HG02884 (cell line): ENCODE results near the gene GTF3C5.
"Not testable (repeated sequence)": the region's sequence is repeated elsewhere in the genome, so short reads cannot be mapped to it uniquely, and the experiment has no call there.

Experiments
- ATAC-seq: cut with Tn5 transposase; IDR thresholded peaks from one replicate; pipeline ENCODE4 v1.9.1; 2021; ENCODE audit warnings: mild to moderate bottlenecking, moderate library complexity; ENCODE audit not compliant: unreplicated experiment

GTF3C5 gene

DNA sequence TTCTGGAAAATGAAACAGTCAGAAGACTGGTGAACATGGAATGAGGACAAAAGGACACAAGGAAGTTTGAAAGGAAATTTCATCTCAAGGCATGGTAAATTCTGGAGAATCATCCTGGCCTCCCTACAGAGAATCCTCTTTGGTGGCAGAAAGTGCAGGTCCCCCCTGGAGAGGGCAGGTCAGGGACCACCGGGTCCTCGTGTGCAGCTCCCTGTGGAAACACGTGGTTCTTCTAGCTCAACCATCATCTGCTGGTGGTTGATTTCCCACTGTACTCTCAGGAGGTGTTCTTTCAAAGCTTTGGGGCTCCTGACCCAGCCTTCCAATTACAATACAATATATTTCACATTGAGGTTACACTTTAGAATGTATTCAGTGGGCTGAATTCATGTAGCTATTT lies 2.6 kb upstream of the GTF3C5 start:
- ATAC-seq, result no peak

DNA sequence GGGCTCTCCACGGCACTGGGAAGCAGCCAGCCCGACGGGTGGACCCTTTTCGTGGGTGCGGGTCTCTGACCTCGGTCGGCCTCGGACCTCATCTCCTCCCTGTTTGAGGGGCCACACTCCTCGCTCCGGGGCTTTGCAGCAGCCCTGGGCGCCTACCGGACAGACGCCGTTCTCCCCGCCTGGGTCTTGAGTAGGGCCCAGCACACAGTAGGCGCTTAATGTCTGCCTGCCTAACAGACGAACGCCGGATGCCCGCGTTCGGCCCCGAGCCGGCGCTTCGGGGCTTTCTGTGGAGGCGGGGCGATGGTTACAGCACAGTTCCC lies 842 bp upstream of the GTF3C5 start:
- ATAC-seq, result no peak

DNA sequence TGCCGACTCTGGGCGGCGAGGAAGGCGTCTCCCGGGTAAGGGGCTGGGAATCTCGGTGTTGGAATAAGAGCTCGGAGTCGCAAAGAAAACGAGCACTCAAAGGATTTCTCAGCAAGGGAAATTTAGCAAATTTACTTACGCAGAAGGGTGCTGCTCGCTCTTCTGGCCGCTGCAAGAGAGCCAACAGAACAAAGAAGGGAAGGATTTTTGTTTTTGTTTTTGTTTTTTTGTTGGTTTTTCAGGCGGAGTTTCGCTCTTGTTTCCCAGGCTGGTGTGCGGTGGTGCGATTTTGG lies 279 bp downstream of the GTF3C5 start:
- ATAC-seq, result no peak

DNA sequence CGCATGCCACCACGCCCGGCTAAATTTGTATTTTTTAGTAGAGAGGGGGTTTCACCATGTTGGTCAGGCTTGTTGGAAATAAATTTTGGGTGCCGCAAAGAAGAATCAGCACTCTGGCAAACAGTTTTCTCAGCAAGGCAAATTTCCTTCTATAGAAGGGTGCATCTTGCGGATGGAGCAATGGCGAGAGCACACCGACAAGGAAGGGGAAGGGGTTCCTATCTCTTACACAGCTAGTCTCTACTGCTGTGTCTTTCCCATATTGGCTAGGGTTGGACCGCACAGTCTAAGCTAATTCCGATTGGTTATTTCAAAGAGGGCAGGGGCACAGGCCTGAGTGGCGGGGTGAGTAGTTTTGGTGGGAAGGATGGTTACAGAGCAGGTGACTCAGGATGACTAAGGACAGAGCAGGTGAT lies 707 bp downstream of the GTF3C5 start:
- no peak for ATAC-seq

DNA sequence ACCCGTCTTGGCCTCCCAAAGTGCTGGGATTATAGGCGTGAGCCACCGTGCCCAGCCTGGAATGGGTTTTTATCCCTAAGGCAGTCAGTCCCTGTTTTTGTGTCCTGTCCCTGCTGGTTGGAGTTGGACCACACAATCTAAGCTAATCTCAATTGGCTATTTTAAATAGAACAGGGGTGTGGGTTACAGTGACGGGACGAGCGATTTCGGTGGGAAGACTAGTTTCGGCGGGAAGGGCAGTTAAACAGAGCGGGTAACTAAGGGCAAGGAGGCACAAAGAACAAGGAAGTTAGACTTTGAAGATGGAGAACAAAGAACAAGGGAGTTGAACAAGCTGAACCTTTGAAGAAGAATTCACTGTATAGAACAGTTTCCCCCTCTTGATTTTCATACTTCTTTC lies 1.4 kb downstream of the GTF3C5 start:
- ATAC-seq, result no peak

DNA sequence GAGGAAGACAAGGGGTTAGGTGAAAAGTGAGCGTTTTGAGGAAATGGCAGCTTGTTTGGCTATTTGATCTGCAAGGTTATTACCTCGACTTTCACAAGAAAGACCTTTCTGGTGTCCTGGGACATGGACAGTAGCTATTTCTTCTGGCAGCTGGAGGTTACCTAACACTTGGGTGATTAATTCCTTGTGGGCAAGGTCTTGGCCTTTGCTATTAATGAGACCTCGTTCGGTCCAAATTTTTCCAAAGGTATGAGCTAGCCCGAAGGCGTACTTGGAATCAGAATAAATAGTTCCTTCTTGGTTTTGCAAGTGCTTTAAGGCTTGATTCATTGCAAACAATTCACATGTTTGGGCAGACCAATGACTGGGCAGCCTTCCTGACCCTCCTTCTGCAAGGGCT lies 4.9 kb downstream of the GTF3C5 start:
- no peak for ATAC-seq

DNA sequence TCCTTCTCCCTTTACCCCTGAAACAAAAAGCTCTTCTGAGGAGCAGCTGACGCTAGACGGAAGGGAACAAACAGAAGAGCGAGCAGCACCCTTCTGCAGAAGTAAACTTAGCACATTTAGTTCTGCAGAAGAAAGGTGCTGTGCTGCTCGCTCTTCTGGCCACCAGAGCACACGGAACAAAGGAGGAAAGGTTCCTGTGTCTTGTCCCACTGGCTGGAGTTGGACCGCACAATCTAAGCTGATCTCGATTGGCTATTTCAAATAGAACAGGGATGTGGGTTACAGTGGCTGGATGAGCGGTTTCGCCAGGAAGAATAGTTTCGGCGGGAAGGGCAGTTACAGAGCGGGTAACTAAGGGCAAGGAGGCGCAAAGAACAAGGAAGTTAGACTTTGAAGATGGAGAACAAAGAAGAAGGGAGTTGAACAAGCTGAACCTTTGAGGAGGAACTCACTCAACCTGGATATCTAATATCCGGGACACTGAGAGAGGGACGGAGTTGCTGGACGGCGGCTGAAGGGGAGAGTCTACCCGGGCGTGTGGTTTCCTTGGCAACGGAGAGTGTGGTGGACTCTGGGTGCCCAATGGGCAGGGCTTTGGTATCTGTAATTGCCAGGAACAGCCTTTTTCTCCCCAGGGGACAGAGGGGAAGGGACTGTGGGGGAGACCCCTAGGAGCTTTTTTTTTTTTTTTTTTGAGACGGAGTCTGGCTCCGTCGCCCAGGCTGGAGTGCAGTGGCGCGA lies 7.1 kb downstream of the GTF3C5 start:
- ATAC-seq, result no peak

DNA sequence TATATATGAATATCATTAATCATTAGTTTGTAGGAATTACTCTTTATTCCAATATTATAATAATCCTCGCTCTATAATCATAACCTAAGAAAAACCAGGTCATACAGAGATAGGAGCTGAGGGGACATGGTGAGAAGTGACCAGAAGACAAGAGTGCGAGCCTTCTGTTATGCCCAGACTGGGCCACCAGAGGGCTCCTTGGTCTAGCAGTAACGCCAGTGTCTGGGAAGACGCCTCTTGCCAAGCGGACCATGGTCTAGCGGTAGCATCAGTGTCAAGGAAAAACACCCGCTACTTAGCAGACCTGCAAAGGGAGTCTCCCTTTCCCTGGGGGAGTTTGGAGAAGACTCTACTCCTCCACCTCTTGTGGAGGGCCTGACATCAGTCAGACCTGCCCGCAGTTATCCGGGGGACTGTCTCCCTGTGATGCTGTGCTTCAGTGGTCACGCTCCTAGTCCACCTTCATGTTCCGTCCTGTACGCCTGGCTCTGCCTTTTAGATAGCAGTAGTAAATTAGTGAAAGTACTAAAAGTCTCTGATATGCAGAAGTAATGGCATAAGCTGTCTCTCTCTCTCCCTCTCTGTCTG lies 10.2 kb downstream of the GTF3C5 start:
- ATAC-seq, result not testable (repeated sequence)

DNA sequence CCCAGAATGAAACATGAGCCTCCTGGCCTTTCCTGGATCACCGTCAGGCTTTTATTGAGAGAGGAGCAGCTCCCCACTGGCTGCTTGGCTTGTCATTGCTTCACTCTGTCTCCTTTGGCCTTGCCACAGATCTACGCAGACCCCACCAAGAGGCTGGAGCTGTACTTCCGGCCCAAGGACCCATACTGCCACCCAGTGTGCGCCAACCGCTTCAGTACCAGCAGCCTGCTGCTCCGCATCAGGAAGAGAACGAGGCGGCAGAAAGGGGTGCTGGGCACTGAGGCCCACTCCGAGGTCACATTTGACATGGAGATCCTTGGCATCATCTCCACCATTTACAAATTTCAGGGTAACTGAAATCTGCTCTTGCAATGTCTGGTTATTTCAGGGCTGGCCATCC lies 11.2 kb downstream of the GTF3C5 start:
- ATAC-seq, result no peak

DNA sequence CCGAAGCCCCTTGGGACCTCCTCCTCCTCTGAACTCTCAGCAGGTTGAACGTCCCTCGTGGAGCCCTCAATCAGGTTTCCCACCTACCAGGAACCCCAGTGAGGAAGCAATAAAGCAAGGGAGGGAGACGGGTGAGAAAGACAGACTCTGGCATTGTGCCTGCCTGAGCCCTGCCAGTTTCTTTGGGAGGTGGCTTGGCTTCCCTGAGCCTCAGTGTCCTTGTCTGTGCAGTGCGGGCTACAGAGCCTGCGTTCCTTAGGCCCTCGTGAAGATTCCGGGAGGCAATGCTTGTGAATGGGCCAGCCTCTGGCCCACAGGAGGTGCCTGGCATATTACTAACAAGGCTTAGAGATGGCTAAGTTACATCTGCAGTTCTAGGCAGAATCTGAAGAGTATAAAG lies 11.9 kb downstream of the GTF3C5 start:
- no peak for ATAC-seq

DNA sequence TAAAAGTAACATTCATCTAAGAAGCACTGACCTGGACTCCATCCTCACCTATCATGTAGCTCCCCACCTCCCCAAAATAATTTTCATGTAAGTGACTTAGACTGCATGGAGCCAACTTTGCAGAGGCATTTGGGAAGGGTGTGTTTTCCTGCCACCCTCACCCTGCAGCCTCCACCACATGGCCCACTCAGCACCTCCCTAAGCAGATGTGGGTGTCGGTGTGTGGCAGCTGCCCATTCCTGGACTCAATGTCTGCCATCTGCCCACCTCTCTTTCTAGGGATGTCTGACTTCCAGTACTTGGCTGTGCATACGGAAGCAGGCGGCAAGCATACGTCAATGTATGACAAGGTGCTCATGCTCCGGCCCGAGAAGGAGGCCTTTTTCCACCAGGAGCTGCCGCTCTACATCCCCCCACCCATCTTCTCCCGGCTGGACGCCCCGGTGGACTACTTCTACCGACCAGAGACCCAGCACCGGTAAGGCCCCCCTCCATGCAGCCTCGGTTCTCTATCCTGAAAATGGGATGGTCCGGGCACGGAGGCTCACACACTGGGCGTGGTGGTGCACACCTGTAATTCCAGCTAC lies 12.7 kb downstream of the GTF3C5 start:
- ATAC-seq, result no peak

DNA sequence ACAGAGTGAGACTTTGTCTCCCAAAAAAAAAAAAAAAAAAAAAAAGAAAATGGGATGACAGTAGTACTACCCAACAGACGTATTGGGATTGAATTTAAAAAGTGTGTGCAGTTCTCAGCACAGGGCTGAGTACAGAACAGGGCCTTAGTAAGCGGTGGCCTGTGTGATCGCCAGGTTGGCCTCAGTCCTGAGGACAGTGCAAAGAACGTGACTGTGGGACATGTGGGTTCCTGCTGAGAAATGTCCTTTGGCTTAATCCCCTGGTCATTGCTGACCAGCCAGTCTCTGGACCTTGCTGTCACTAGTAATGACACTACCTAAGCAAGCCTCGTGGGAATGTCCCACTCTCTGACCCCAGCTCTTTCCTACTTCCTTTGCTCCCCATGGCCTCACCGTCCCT lies 13.3 kb downstream of the GTF3C5 start:
- ATAC-seq, result no peak

DNA sequence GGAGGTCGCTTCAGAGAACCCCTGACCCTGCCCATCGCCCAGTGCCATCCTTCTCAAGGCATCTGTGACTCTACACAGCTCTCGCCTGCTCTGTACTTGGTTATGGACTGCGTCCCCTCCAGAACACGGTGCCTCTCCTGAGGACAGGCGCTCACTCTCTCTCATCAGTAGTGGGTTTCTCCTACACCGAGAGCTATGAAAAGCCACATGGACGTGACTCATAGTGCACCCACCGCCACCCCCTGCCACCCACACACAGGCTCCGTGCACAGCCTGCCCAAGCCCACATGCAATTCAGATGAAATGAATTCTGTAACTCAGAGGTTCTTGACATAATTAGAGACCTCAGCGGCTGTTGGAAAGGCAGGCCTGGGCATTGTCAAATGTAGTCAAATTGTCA lies 13.9 kb downstream of the GTF3C5 start:
- no peak for ATAC-seq

DNA sequence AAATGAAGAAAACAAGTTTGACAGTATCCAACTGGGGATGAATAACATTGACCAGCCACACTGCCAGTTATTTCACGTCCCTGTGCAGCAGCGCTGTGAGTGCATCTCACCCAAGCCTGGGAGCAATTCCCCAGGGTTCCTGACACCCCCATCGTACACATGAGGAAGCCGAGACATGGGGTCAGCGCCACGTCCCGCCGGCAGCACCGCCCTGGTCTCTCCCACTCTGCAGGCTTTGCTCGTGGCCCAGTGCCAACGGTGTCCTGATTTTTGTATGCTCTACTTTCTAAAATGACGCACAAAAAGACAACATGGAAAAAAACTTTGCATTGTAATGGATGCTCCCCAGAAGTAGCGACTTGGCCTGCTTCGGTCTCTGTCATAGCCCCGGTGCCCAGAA lies 14.3 kb downstream of the GTF3C5 start:
- ATAC-seq, result no peak

DNA sequence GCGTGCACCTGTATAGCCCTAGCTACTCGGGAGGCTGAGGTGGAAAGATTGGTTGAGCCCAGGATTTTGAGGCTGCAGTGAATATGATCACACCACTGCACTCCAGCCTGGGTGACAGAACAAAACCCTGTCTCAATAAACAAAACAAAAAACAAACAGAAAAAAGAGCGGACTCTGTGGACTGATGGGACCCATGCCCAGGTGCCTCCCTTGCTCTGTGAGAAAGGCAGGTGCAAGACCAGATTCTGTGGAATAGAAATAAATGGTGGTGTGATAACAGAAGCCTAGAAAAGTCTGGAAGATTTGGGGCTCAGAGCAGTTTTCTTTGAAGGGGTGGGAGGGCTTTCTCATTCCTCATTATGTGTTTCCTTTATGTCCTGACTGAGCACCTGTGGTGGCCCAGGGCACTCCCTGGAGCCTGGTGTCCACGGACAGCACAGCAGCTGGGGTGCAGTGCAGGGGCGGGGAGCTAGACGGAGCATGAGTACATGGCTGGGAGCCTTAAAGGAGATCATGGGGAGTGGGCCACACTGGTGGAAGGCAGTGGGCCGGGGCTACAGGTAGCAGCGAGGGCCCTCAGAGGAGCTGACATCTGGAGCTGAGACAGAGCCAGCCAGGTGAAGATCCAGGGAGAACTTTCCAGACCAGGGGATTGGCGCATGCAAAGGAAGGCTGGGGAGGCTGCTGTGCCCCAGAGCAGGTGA lies 15.6 kb downstream of the GTF3C5 start:
- no peak for ATAC-seq

DNA sequence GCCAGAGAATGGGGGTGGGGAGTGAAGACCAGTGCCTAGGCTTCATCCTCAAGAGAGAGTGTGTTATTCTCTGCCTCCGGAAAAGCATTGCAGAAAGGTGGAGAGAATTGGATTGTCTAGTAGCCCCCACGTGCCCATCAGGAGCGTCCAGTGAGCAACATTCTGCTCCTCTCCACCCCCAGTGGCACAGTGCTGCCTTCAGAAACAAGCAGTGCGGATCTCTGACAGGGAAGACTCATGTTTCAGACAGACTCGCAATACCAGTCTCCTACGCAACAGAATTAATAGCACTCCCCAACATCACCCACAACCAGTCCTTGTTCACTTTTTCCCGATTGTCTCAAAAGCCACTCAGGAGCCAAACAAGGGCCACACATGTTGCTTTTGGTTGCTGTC lies 16.1 kb downstream of the GTF3C5 start:
- no peak for ATAC-seq

DNA sequence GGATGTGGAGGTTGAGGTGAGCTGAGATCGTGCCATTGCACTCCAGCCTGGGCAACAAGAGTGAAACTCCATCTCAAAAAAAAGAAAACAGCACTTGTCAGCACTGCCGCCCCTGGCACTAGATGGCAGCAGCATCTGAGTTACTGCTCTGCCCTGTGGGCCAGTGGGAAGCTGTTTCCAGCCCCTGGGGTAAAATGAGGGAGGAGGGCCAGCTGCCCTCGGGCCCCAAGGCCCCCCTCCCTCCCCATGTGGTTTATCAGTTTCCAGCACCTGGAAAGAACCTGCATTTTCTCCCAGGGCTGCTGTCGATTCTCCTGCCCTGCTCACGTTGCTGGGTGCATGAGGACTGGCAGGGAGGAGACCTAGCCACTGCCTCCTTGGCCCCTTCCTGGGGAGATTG lies 17.8 kb downstream of the GTF3C5 start:
- ATAC-seq, result no peak

DNA sequence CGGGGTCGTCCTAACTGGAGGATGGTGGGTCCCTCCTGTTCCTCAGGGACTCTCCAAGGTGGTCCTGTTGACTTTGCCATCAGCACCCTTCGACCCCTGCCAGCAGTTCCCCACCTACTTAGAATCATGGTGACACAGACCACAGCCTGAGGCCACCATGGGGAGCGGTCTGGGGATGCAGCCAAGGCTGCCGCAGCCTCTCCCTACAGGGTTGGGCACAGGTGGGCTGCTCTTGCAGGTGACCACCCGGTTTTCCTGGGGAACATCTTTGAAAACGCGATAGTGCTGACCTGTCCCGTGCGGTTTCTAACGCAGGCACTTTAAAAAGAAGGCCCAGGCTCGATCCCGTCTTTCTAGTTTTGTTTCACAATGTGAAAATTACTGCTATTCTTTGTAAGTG lies 18.2 kb downstream of the GTF3C5 start:
- ATAC-seq, result no peak

DNA sequence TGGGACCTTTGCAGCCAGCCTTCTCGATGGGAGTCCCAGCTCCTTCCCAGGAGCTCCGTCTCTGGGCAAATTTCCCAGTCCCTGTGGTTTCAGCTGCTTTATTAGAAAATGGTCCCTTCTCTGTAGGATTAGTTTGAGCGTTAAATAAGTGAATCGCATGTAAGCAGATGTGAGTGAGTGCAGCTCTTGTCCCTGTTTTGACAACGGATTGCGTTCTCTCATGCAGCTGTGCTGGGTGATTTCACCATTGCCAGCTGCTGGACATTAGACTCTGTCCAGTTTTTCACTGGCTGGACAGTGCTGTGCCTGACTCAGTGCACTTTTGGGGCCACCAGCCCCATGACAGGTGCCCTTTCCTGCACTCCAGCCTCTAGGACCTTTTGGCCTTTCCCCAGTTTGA lies 19.3 kb downstream of the GTF3C5 start:
- ATAC-seq, result no peak

DNA sequence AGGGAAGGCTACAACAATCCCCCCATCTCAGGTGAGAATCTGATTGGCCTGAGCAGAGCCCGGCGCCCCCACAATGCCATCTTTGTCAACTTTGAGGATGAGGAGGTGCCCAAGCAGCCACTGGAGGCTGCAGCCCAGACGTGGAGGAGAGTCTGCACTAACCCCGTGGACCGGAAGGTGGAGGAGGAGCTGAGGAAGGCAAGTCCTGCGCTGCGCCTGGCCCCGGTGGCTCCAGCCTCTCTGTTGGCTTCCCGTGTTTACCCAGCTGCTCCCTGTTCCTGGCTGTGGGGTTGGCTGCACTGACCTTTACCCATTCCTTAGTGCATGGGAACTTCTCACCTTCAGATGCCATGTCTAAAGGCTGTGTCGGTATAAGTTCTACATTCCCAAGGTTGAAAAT lies 20.0 kb downstream of the GTF3C5 start:
- no peak for ATAC-seq

DNA sequence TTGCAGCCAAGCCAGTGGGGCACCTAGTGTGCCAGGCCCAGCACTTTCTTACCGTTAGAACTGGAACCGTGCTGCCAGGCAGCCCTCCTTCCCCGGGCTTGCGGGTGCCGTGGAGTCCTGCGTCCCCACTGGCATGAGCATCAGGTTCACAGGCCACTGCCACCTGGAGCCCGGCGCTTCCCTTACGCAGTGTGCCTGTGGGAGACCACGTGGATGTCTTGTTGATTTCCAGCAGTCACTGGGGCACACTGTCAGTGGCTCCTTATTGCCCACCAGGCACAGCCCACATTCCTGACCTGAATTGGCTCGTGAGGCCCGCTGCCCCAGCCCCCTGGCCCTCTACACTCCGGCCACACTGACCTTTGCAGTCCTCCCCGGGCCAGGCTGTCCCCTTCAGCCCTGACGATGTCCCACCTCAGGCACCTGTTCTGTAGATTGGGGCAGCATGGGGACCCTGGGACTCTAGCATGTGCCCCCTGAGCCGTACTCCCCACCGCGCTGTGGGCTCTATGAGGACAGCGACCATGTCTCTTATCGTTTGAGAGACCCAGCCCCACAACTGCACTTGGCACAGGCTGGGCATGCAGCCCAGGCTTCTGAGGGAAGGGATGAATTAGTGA lies 20.6 kb downstream of the GTF3C5 start:
- no peak for ATAC-seq

DNA sequence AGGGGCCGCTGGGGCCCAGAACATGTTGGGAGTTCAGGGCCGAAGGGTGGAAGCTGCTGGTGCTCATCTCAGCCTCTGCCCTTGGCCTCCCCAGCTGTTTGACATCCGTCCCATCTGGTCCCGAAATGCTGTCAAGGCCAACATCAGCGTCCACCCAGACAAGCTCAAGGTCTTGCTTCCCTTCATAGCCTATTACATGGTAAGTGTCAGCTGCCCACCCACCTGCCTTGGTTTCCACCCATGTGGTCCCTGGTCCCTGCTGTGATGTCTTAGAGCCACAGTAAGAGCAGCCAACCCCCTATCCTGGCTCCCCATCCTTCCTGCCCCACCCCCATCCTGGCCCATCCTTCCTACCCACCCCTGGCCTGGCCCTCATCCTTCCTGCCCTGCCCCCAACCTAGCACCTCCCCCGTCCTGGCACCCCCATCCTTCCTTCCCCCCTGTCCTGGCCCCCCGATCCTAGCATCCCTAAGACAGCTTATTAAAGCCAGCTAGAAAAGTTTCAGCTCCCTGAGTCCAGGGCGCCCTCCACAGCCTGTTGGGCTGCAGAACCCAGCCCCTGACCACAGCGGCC lies 21.3 kb downstream of the GTF3C5 start:
- ATAC-seq, result no peak
